Inferior parietal cortex (tissue), 1 donor: ENCODE results near the gene SYNDIG1.

ENCODE experiments used
- DNase-seq: peaks from one replicate; pipeline ENCODE4 v3.0.0-alpha.2; 2016; ENCODE audit errors: extremely low spot score

Gene SYNDIG1

DNA sequence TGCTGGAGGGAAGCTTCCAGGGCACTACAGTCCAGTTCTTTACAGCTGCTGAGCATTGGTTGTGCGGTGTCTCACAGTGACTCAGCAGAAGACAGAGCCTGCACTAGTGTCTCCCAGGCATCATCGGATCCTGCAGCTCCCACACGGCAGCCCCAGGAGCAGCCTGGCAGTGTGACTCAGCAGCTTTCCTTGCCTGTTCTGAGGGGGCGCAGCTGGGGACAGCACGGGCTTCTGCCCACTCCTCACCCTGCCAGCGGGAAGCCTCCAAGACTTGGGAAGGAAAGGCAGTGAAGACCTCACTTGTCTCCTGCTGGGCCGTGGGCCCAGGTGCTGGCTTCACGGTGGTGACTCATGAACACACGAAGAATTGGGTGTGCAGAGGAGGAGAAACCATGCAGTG, 165.4 kb downstream of the SYNDIG1 start:
- DNase-seq = peak; percentile 79

DNA sequence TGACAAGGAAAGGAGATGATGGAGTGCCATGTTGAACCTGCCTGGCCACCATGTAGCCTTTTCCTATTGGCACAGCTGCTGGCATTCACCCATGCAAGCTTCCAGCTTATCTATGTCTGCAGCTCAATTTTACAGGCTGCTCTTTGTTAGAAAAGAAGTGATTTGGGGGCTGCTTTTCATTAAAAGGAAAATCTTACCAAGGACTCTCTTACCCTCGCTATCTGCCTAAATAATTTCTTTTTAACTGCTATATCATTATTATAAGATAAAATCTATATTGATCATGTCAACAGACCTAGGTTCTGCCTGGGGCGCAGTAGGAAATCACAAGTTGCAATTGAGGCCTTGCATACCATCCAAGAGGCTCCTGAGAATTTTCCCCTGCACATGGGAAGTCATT, 167.2 kb downstream of the SYNDIG1 start:
- no peak for DNase-seq

- DNase-seq = no peak
Observed at GRCh38 chr20:24637087-24637486, 167.7 kb downstream of the SYNDIG1 start.

DNA sequence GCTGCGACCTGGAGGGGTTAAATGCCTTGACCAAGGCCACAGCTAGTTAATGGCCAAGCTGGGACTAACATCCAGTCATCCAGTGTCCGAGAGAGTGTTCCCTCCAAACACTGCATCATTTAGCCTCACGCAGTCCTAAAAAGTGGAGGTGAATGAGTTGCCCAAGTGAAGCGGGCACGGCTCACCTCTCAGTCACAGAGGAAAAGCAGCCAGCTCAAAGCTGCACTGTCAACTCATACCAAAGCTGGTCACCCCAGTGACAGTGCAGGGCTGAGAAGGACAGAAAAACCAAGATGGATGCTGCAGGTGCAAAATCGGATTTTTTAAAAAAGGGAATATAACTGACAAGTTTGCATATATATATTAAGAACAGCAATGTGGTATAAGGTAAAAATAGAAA, 168.5 kb downstream of the SYNDIG1 start:
- no peak for DNase-seq

- no peak for DNase-seq
Observed at GRCh38 chr20:24638591-24639548, 169.4 kb downstream of the SYNDIG1 start.

GRCh38 chr20:24640276-24640675, 170.8 kb downstream of the SYNDIG1 start:
- no peak for DNase-seq

- no peak for DNase-seq
Observed at GRCh38 chr20:24640686-24641085, 171.3 kb downstream of the SYNDIG1 start.

DNA sequence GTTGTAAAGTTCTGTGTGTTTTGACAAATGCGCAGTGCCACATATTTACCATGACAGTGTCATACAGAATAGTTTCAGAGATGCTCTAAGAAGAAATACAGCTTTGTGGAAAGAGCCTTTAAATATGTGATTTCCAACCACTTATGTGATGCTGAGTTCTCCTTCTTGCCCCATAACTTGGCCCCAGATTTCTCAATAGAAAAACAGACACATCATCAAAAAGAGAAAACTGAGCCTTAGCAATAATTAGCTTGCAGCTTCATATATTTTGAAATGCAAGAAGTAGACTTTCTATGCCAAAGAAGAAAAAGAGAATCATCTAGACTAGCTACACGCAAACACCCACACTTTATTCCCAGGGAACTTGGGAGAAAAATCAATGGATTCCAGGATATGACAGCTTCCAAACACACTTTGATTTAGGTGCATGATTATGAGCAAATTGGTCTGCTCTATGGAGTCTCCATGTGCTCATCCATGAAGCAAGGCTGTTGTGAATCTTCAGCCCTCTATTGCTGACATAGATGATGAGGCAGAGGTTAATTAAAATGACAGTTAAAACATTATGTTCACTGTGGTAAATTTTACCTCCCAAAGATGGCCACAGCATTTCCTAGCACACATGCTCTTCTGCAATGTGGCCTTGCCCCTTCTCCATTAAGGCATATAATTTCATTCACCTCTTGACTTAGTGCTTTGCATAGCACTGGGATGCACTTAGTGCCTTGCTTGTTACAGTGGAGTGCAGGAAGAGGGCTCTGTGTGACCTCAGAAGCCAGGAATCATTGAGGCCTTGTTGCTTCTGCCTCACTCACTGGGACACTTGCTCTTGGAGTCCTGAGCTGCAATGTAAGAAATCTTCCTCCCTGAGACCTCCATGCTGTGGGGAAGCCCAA, 174.6 kb downstream of the SYNDIG1 start:
- DNase-seq = no peak

DNA sequence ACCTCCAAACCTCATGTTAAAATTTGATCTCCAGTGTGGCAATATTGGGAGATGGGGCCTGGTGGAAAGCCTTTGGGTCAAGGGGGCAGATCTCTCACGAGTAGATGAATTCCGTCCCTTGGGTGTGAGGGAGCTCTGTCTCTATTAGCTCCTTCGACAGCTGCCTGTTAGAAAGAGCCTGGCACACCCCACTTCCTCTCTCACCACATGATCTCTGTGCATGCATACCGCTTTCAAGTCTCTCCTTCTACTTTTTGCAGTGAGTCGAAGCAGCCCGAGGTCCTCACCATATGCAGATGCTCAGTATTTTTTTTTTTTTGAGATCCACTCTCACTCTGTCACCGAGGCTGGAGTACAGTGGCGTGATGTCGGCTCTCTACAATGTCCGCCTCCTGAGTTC, 176.9 kb downstream of the SYNDIG1 start:
- DNase-seq = no peak

- no peak for DNase-seq
Observed at GRCh38 chr20:24647713-24648112, 178.3 kb downstream of the SYNDIG1 start.

DNA sequence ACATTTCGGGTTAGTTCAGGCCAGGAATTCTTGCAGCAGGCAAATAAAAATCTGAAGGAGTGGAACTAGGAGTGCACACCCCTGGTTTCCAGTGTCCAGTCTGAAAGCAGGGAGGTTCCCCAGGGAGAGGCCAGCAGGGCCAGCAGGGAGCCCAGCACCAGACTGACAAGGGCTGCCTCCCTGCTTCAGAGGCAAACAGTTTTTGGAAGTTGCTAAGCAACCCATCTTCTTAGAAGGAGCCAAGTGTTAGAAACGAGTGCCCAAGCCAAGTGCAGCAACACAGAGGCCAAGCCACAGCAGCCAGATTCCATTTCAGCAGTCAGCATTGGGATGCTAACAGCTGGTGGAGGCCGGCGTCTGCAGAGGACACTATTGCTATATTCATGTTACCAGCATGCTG, 179.1 kb downstream of the SYNDIG1 start:
- DNase-seq = no peak

- DNase-seq = no peak
Observed at GRCh38 chr20:24648919-24649318, 179.5 kb downstream of the SYNDIG1 start.

- DNase-seq = peak; percentile 54
Observed at GRCh38 chr20:24649787-24650490, 180.5 kb downstream of the SYNDIG1 start.

- DNase-seq = no peak
Observed at GRCh38 chr20:24651171-24651975, 181.9 kb downstream of the SYNDIG1 start.

- no peak for DNase-seq
Observed at GRCh38 chr20:24651976-24652345, 182.5 kb downstream of the SYNDIG1 start.

GRCh38 chr20:24653306-24653705, 183.9 kb downstream of the SYNDIG1 start:
- no peak for DNase-seq

- DNase-seq = no peak
Observed at GRCh38 chr20:24654425-24654824, 185.0 kb downstream of the SYNDIG1 start.

DNA sequence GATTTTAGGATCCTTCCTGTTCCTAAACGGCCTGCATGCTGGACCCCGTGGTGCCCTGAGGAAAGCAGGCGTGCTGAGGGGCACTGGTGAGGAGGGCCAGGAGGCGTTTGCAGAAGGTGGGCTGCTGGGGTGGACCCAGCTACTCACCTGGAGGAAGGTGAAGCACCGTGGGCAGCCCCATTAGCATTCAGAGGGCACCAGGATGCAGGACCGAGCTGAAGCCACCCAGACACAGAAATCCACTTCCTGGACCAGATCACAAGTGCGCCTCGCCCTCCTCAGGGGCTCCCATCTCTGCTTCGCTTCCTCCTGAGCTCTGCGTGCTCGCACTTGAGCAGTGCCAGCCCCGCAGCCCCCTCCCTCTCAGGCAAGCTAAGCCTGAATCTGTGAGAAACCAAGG, 187.0 kb downstream of the SYNDIG1 start:
- no peak for DNase-seq

DNA sequence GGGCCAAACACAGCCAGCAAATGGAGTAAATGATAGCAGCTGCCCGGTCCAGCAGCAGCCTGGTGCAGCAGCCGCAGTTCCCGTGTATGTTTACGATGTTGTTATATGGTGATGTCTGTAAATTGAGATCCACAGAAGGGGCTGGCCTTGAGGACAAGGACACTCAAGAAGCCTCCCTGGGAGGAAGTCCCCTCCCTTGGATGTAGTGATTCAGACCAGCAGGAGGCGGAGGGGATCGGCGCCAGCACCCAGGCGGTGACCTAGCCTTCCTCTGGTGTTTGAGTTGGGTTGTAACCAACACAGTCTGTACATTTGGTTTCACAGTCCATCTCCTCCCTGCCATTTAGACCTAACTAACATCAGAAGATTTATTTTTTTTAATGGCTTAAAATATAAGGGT, 187.8 kb downstream of the SYNDIG1 start:
- DNase-seq = no peak

DNA sequence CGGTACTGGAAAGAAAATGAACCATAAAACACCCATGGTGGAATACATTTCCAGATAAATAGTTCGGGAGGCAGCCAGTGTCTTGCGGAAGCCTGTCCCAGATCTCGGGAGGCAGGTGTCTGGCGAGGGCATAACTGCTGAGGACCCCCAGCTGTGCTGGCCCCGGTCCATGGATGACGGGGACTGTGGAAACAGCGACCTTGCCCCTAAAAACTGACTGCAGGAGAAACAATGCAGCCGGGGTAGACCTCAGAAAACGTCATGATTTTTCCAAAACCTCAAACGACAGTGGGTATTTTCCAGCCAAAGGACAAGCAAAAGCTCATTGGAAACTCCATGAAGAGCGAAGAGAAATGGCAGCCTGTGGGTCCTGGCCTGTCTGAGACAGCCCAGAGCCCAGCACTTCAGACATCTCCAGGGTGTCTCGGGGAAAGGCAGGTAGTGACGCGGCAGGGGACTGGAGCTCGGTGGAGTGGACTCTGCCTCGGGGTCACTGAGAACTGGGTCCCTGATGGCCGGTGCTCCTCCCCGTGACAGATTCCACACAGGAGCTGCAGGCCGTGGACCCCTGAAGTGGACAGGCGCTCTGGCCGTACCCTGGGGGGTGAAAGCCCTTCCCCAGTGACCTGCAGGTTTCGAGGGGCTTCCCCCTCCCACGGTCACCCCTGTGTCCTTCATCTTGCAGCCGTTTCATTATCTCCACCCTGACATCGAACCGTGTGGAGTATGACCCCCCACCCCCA, 188.6 kb downstream of the SYNDIG1 start:
- DNase-seq = no peak
